Transverse colon (tissue), 4 donors: ENCODE results near the gene ELOB. TPM values are rescaled to one million over a fixed set of nuclear protein-coding genes. Genes with fewer than 3 reads are reported as not detected.

Source experiments
- DNase-seq: peaks from one replicate; pipeline ENCODE4 v3.0.0-alpha.2; 2019
- H3K27ac ChIP-seq, 4 donors: fragments of 200-600 bp; sonication (generic); 2 replicates each; pipeline ENCODE4 v1.5.1; 2016 to 2018; ENCODE audit warnings: inconsistent platforms in 4 of 4
- H3K27me3 ChIP-seq: fragments of 200-600 bp; sonication (generic); 2 replicates; pipeline ENCODE4 v1.5.1; 2017; ENCODE audit warnings: inconsistent platforms
- H3K36me3 ChIP-seq, 4 donors: fragments of 200-600 bp; sonication (generic); 2 replicates each; pipeline ENCODE4 v1.5.1; 2017 to 2019; ENCODE audit warnings: inconsistent platforms in 4 of 4
- H3K4me1 ChIP-seq, 4 donors: fragments of 200-600 bp; sonication (generic); 2 replicates each; pipeline ENCODE4 v1.5.1; 2017 to 2020; ENCODE audit warnings: inconsistent platforms in 4 of 4
- H3K4me3 ChIP-seq, 4 donors: fragments of 200-600 bp; sonication (generic); 1 replicate in 1 of 4; 2 replicates in 3 of 4; pipeline versions ENCODE4 v1.5.1 to v1.6.1; 2017 to 2019; ENCODE audit warnings: inconsistent platforms in 4 of 4
- H3K9me3 ChIP-seq, 2 donors: fragments of 200-600 bp; sonication (generic); 2 replicates each; pipeline ENCODE4 v1.5.1; 2017 to 2019; ENCODE audit warnings: inconsistent platforms in 2 of 2
- EP300 ChIP-seq: sonication (generic); formaldehyde crosslinking; IDR thresholded peaks from one replicate; pipeline ENCODE4 v1.6.1; 2017; ENCODE audit warnings: antibody characterized with exemption, low read depth
- POLR2A ChIP-seq: fragments of 450-650 bp; IDR thresholded peaks from one replicate; pipeline ENCODE4 v1.6.1; 2016; ENCODE audit warnings: antibody characterized with exemption, mild to moderate bottlenecking, moderate library complexity
- POLR2AphosphoS5 ChIP-seq, 3 donors: sonication (generic); formaldehyde crosslinking; IDR thresholded peaks; one replicate each; pipeline ENCODE4 v1.6.1; 2016; ENCODE audit warnings: antibody characterized with exemption in 3 of 3
- WGBS, 2 donors: methylation state at CpG; one replicate each; pipeline ENCODE4 v1.1.5; 2018; ENCODE audit warnings: low coverage in 1 of 2; 5-methylcytosine and 5-hydroxymethylcytosine counted together
- in situ Hi-C, 4 donors: fragments of 200-750 bp; cut with MboI; loops; one replicate each; pipeline versions ENCODE4 v1.15.0 to v1.15.1; 2017; ENCODE audit warnings: low sequenced_read_pairs in 3 of 4, low pct_ligation_motif_present in 1 of 4, low pct_unique_long_range_greater_than_20kb in 1 of 4
- intact Hi-C: fragments of 100-400 bp; cut with DNase I; formaldehyde crosslinking; loops from one replicate; pipeline ENCODE4 v1.15.1; 2023; ENCODE audit warnings: low total_unique reads
- total RNA-seq, 4 donors: library from RNA; depleted of rRNA; stranded (reverse); fragments of >200 nt; gene quantifications; one replicate each; pipeline ENCODE4 v1.1.0, GENCODE V29; 2016
- TF ChIP-seq, protein P1 (sequence below), 5 experiments: fragments of 200-600 bp in 3 of 5; fragments of 450-650 bp in 2 of 5; sonication (generic) in 3 of 5; IDR thresholded peaks; 1 replicate in 2 of 5; 2 replicates in 3 of 5; pipeline ENCODE4 v1.5.1; 2016 to 2017; ENCODE audit warnings: antibody characterized with exemption in 5 of 5, inconsistent platforms in 3 of 5, mild to moderate bottlenecking in 2 of 5, moderate library complexity in 1 of 5

ELOB gene
- total RNA-seq, 4 donors from 2014 or later: 133 to 433 (median 288) TPM

DNA sequence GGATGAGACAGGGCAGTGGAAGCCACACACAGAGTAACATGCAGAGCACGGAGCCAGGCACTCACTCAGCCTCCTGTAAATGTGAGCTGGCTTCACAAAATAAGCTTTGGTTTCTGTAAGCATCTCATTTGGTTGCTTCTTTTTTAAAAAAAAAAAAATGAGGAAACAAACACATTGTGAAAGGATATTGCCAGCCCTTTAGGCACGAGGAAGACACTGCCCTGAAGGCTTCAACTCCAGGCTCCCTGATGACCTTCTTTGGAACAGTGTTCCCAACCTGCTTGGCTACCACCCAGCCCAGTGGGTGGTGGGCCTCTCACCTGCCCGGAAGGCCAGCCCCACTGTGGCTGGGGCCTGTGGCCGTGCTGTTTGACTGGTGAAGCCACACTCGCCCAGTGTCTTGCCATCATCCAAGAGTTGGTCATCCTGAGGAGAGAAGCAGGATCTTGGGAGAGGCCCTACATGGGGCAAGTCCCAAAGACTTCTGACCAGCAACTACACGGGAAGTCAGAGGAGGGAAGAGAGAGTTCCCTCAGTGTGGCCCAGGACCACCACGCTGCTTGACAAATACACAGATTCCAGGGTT, 1.9 kb downstream of the ELOB start:
- Histone ChIP-seq H3K9me3 (no peaks in the 10 kb centered on the region), H3K27ac (peak overlapping the region in 1 of 4 donors; percentile 99), H3K36me3 (peaks cover 0 to 20% (median 7%) of the 10 kb centered on the region in 4 donors), H3K27me3 (no peaks in the 10 kb centered on the region), H3K4me3 (no peak overlapping the region), H3K4me1 (peaks cover 24 to 40% (median 31%) of the 10 kb centered on the region in 4 donors)
- intact Hi-C loops: no loop called here
- no peak for DNase-seq
- in situ Hi-C loops: no loop called here
- TF ChIP-seq, protein P1, sequence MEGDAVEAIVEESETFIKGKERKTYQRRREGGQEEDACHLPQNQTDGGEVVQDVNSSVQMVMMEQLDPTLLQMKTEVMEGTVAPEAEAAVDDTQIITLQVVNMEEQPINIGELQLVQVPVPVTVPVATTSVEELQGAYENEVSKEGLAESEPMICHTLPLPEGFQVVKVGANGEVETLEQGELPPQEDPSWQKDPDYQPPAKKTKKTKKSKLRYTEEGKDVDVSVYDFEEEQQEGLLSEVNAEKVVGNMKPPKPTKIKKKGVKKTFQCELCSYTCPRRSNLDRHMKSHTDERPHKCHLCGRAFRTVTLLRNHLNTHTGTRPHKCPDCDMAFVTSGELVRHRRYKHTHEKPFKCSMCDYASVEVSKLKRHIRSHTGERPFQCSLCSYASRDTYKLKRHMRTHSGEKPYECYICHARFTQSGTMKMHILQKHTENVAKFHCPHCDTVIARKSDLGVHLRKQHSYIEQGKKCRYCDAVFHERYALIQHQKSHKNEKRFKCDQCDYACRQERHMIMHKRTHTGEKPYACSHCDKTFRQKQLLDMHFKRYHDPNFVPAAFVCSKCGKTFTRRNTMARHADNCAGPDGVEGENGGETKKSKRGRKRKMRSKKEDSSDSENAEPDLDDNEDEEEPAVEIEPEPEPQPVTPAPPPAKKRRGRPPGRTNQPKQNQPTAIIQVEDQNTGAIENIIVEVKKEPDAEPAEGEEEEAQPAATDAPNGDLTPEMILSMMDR (IDR thresholded peaks at IDR 0.05): no peak
- TF ChIP-seq EP300 (no peak), POLR2A (no peak), POLR2AphosphoS5 (IDR thresholded peaks at IDR 0.05) (no peak)
- 73 to 100% methylated on average over 1 to 7 of the region's 7 CpGs for WGBS, 2 donors

DNA sequence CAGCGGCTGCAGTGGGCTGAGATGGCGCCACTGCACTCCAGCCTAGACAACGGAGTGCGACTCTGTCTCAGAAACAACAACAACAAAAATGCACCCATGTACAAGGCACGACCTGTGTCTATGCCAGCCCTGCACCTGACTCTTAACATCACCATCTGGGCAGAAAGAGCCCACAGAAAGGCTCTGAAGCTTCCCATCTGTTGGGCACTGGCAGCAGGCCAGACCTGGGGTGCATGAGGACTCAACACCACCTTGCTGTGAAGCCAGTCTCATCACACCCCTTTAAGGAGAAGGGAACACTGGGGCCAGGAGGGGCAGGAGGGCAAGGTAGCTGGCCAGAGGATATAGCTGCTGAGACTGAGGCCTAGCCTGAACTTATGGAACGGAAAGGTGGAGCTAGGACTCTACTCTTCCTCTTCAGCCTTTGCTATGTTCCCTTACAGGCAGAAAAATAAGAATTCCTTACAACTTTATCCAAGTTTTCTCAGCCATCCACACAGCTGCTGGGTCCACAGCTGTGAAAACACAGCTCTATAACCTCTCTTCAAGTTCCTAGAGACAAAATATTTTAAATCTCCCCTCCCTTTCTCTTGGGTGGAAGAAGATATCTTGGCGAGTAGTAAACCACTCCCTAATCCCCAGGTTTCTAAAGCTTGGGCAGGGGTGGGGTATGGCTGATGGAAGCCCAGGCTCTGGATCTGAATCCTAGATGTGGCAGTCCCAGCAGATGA, 2.8 kb downstream of the ELOB start:
- peaks cover 28 to 49% (median 38%) of the 10 kb centered on the region in 4 donors for H3K4me1 ChIP-seq
- H3K4me3 ChIP-seq: no peak overlapping the region
- intact Hi-C loops: no loop called here
- H3K36me3 ChIP-seq: peaks cover 0 to 26% (median 10%) of the 10 kb centered on the region in 4 donors
- TF ChIP-seq POLR2A (no peak), EP300 (no peak), POLR2AphosphoS5 (IDR thresholded peaks at IDR 0.05) (no peak)
- TF ChIP-seq, protein P1 (IDR thresholded peaks at IDR 0.05): no peak
- in situ Hi-C loops: no loop called here
- H3K27me3 ChIP-seq: no peaks in the 10 kb centered on the region
- H3K9me3 ChIP-seq: no peaks in the 10 kb centered on the region
- WGBS, 2 donors: 70 to 80% methylated on average over 1 to 7 of the region's 7 CpGs
- H3K27ac ChIP-seq: no peak overlapping the region
- no peak for DNase-seq

DNA sequence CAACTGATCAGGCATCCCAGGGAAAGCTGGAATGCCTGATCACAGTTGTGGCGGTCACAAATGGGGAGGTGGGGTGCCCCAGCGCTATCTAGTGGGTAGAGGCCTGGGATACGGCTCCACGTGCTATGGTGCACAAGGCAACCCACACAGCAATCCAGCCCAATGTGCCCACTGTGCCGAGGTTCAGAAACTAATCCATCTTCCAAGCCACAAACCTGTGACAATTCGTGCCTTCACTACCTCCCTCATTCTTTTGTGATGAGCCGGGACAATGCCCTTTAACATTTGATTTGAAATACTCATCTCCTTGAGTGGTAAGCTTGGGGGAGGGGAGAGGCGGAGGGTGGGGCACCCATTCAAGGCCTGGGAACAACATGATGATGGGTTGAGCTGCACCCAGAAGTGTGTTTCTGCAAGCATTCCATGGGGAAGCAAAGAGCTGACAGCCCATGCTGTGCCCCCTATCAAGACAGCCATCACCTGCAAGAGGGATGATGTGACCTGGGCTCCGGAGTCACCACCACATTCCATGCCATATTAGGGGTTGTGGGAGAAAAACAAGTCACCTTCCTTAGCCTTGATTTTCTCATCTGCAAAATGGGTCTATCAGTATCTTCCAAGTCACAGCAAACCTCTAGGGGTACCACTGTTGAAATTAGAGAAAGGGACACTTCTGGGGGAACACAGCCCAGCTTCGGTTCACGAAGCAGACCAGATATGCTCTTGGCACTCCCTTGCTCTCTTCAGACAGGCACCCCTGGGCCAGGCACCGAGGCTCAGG, 3.7 kb downstream of the ELOB start:
- H3K4me3 ChIP-seq: no peak overlapping the region
- intact Hi-C loops: no loop called here
- no peaks in the 10 kb centered on the region for H3K27me3 ChIP-seq
- peaks cover 0 to 35% (median 13%) of the 10 kb centered on the region in 4 donors for H3K36me3 ChIP-seq
- TF ChIP-seq POLR2A (no peak), POLR2AphosphoS5 (IDR thresholded peaks at IDR 0.05) (no peak)
- no peak for DNase-seq
- peaks cover 24 to 53% (median 41%) of the 10 kb centered on the region in 4 donors for H3K4me1 ChIP-seq
- 85% methylated on average over 12 of the region's 12 CpGs; no CpG with 5 or more reads in 1 of the 2 donors for WGBS, 2 donors
- in situ Hi-C loops: no loop called here
- H3K9me3 ChIP-seq: no peaks in the 10 kb centered on the region
- no peak overlapping the region for H3K27ac ChIP-seq

DNA sequence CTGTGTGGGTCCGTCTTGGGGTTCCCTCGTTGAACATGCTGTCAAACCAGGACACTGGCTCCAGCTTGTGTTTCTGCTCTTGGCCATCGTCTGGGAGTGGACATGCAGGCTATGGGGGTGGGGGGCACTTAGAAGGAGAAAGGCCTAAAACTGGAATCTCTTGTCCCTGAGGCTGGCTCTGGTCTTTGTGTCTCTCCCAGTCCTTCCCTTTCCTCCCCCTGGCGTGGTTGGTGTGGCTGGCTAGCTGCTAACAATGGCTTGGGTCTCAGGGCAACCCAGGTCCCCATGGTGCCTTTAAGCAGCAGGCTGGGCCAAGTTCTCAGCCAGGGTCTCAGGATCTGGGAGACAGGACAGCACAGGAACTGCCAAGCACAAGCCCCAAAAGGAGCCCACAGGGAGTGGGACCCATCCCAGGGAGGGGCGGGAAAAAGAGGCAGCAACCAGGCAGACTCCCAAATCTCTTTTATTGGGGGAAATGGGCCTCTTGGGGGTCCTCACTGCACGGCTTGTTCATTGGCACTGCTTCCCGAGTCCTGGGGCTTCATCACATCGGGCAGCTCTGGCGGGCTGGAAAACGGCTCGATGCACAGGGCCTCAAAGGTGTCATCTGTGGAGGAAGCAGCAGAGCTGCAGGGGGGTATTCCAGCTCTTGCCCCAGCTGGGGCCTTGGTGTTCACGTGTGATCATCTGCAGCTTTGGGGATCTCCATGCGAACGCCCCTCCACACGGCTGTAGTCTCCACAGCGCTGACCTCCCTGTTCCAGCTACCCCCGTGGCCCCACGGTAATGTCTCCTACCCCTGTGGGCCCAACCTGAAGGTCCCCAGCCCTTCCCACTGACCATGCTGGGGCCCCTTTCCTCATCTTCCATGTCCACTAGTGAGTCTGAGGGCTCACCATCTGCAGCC, 5.3 kb downstream of the ELOB start:
- Histone ChIP-seq H3K4me1 (peaks cover 22 to 53% (median 37%) of the 10 kb centered on the region in 4 donors), H3K9me3 (no peaks in the 10 kb centered on the region), H3K27me3 (no peaks in the 10 kb centered on the region), H3K4me3 (no peak overlapping the region), H3K36me3 (peaks cover 0 to 52% (median 18%) of the 10 kb centered on the region in 4 donors), H3K27ac (peak overlapping the region in 2 of 4 donors; percentile 80 to 83)
- WGBS, 2 donors: 78% methylated on average over 18 of the region's 18 CpGs; no CpG with 5 or more reads in 1 of the 2 donors
- DNase-seq: no peak
- intact Hi-C loops (no loop called here), in situ Hi-C loops (no loop called here)
- TF ChIP-seq POLR2AphosphoS5 (IDR thresholded peaks at IDR 0.05) (no peak), EP300 (no peak), POLR2A (peak; percentile 3)
- TF ChIP-seq, protein P1 (IDR thresholded peaks at IDR 0.05): no peak
